ENCODE data around the gene IRGQ. TPM values are rescaled to one million over a fixed set of nuclear protein-coding genes. Genes with fewer than 3 reads are reported as not detected.
"Not testable (repeated sequence)": the region's sequence is repeated elsewhere in the genome, so short reads cannot be mapped to it uniquely, and the experiment has no call there.

Gene IRGQ
- total RNA-seq, 5 donors from 2014 or later (not counting 1 experiment from before 2014, with no cell fraction given): 17.5 to 30.2 (median 19.9) TPM

DNA sequence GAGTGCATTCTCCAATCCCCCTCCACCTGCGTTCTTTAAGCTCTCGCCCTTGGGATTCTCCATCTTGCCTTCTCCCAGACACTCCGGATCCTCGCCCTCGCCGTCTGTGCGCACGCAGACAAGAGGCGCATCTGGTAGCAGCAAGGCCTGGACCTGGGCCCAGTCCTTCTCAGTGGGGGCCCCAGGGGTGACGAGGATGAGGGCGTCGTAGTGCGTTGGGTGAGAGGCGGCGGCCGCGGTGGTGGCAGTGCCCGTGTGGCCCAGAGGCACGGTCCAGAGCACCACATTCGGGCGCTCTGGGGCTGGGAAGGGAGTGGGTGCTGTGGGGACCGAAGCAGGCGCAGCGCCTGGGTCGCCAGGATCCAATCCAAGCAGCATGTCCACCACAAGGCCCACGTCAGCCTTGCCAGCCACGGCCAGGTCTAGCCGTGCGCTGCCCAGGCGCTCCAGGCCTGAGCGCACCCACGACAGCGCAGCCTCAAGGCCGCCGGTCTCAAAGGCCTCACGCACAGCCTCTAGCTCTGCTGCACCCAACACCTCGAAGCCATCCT lies 3.1 kb downstream of the IRGQ start:
- over 99% methylated on average over 31 of the region's 37 CpGs for WGBS (ENCODE audit: insufficient coverage)
- H3K27me3 Mint-ChIP-seq: no peaks in the 10 kb centered on the region
- H3K36me3 ChIP-seq (ENCODE audit: control insufficient read depth in 2 of 2, extremely low read depth in 1 of 2, insufficient read depth in 1 of 2, low read length in 1 of 2): peaks cover 9 to 18% of the 10 kb centered on the region in 2 donors
- H3K27ac ChIP-seq (ENCODE audit: low read length): no peak overlapping the region
- peaks cover 18% of the 10 kb centered on the region for H3K36me3 Mint-ChIP-seq
- peak overlapping the region in 1 of 3 donors; percentile 64 for H3K4me3 Mint-ChIP-seq
- H3K4me1 ChIP-seq (ENCODE audit: control insufficient read depth in 1 of 2, extremely low read depth in 1 of 2, insufficient read depth in 2 of 2, low read length in 2 of 2): peaks cover 9 to 51% of the 10 kb centered on the region in 2 experiments
- H3K4me1 Mint-ChIP-seq: peaks cover 48% of the 10 kb centered on the region in 3 donors
- H3K4me3 ChIP-seq (ENCODE audit: control insufficient read depth in 1 of 2, extremely low read depth in 1 of 2, low read length in 1 of 2): no peak overlapping the region
- CTCF ChIA-PET: interaction anchor here (1.0 to 3.3 kb wide), 3 partner anchors 37 to 73 kb away, joined by 3 to 84 read pairs (median 16); no protein-coding TSS in a partner anchor
- no peaks in the 10 kb centered on the region for H3K9me3 Mint-ChIP-seq
- H3K9me3 ChIP-seq: no peaks in the 10 kb centered on the region
- POLR2A ChIA-PET: interaction anchor here in 1 of 2 donors (0.5 kb wide), 1 partner anchor 135 kb away, joined by 3 read pairs; no protein-coding TSS in a partner anchor
- ATAC-seq (replicated peaks in 1 of 4): no peak
- no peak for DNase-seq
- H3K27ac Mint-ChIP-seq: no peak overlapping the region
- H3K27me3 ChIP-seq (replicated peaks in 1 of 2; ENCODE audit: control insufficient read depth in 2 of 2, extremely low read depth in 1 of 2, insufficient read depth in 2 of 2, low read length in 1 of 2): no peaks in the 10 kb centered on the region

DNA sequence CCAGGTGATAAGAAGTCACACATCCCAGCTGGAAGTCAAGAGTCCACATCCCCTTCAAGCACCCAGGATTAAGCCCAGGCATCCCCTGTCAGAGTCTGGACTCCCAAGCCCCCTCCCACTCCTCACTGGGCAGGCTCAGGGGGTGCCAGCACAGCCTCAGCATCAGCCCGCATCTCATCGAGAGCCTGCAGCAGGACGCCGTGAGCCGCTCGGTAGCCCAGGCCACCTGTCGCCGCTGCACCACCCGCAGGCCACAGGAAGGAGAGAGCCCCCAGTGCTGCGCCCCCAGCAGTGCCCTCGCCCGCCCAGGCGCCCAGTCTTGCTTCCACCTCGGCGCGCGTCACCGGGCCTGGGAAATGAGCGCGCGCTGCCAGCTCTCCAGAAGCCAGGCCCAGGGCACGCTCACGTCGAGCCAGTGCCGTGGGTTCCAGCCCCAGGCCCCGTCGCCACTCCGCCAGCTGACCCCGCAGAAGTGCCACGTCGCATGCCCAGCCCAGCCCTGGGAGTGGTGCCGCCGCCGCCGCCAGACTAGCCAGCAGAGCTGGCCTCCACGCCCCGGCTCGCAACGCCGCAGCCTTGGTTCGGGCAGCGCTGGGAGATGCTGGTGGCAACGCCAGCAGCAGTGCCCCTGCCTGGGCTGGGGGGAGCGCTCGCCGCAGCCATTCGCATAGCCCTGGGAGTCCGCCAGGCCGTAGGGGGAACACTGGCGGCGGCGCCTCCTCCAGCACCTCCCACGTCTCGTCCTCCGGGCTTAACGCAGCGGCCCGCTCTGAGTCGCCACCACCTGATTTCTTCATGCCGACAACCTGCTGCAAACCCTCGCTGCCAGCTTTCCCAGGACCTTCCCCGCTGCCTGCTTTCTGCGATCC lies 3.8 kb downstream of the IRGQ start:
- ATAC-seq (replicated peaks in 1 of 4): no peak
- Histone ChIP-seq H3K27ac (ENCODE audit: low read length) (no peak overlapping the region), H3K4me3 (ENCODE audit: control insufficient read depth in 1 of 2, extremely low read depth in 1 of 2, low read length in 1 of 2) (no peak overlapping the region), H3K27me3 (replicated peaks in 1 of 2; ENCODE audit: control insufficient read depth in 2 of 2, extremely low read depth in 1 of 2, insufficient read depth in 2 of 2, low read length in 1 of 2) (no peaks in the 10 kb centered on the region), H3K36me3 (ENCODE audit: control insufficient read depth in 2 of 2, extremely low read depth in 1 of 2, insufficient read depth in 1 of 2, low read length in 1 of 2) (peaks cover 9 to 18% of the 10 kb centered on the region in 2 donors), H3K9me3 (no peaks in the 10 kb centered on the region), H3K4me1 (ENCODE audit: control insufficient read depth in 1 of 2, extremely low read depth in 1 of 2, insufficient read depth in 2 of 2, low read length in 2 of 2) (peaks cover 5 to 44% of the 10 kb centered on the region in 2 experiments)
- WGBS (ENCODE audit: insufficient coverage): 96% methylated on average over 63 of the region's 63 CpGs
- H3K36me3 Mint-ChIP-seq: peaks cover 18% of the 10 kb centered on the region
- peaks cover 40 to 41% (median 41%) of the 10 kb centered on the region in 3 donors for H3K4me1 Mint-ChIP-seq
- H3K27me3 Mint-ChIP-seq: no peaks in the 10 kb centered on the region
- no peak overlapping the region for H3K27ac Mint-ChIP-seq
- POLR2A ChIA-PET: no interaction called here
- H3K4me3 Mint-ChIP-seq: no peak overlapping the region
- no peak for DNase-seq
- CTCF ChIA-PET: interaction anchor here in 1 of 2 donors (3.3 kb wide), 1 partner anchor 37 kb away, joined by 16 read pairs; no protein-coding TSS in a partner anchor
- H3K9me3 Mint-ChIP-seq: no peaks in the 10 kb centered on the region

DNA sequence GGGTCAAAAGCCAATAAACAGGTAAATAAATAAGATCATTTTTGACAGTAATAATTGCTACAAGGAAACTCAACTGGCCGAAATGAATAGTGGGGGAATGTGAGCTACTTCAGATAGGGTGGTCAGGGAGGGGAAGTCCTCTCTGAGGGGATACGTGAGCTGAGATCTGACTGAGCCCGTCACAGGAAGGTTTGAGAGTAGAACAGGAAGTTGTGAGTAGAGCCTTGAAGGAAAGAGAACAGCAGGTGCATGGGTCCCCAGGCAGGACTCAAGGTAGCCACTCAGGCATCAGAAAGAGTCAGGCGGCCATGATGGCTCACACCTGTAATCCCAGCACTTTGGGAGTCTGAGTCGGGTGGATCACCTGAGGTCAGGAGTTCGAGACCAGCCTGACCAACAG lies 6.3 kb downstream of the IRGQ start:
- peaks cover 0 to 23% of the 10 kb centered on the region in 2 experiments for H3K4me1 ChIP-seq (ENCODE audit: control insufficient read depth in 1 of 2, extremely low read depth in 1 of 2, insufficient read depth in 2 of 2, low read length in 2 of 2)
- no peak overlapping the region for H3K4me3 ChIP-seq (ENCODE audit: control insufficient read depth in 1 of 2, extremely low read depth in 1 of 2, low read length in 1 of 2)
- POLR2A ChIA-PET: no interaction called here
- H3K9me3 ChIP-seq: no peaks in the 10 kb centered on the region
- H3K27me3 ChIP-seq (replicated peaks in 1 of 2; ENCODE audit: control insufficient read depth in 2 of 2, extremely low read depth in 1 of 2, insufficient read depth in 2 of 2, low read length in 1 of 2): no peaks in the 10 kb centered on the region
- ATAC-seq (replicated peaks in 1 of 4) (peak in 2 of 4 experiments; percentile 37 to 42), DNase-seq (no peak)
- no peak overlapping the region for H3K4me3 Mint-ChIP-seq
- no peaks in the 10 kb centered on the region for H3K9me3 Mint-ChIP-seq
- CTCF ChIA-PET: interaction anchor here (0.5 to 1.7 kb wide), 3 partner anchors 13 to 135 kb away, joined by 3 to 5 read pairs (median 3); no protein-coding TSS in a partner anchor
- H3K27ac Mint-ChIP-seq: peak overlapping the region; percentile 60 to 88
- H3K27me3 Mint-ChIP-seq: no peaks in the 10 kb centered on the region
- peaks cover 27% of the 10 kb centered on the region for H3K36me3 Mint-ChIP-seq
- WGBS (ENCODE audit: insufficient coverage): 41% methylated on average over 5 of the region's 6 CpGs
- peaks cover 9 to 18% of the 10 kb centered on the region in 2 donors for H3K36me3 ChIP-seq (ENCODE audit: control insufficient read depth in 2 of 2, extremely low read depth in 1 of 2, insufficient read depth in 1 of 2, low read length in 1 of 2)
- H3K4me1 Mint-ChIP-seq: peaks cover 21 to 29% (median 26%) of the 10 kb centered on the region in 3 donors
- no peak overlapping the region for H3K27ac ChIP-seq (ENCODE audit: low read length)

- peaks cover 27% of the 10 kb centered on the region for H3K36me3 Mint-ChIP-seq
- Histone ChIP-seq H3K4me3 (ENCODE audit: control insufficient read depth in 1 of 2, extremely low read depth in 1 of 2, low read length in 1 of 2) (no peak overlapping the region), H3K4me1 (ENCODE audit: control insufficient read depth in 1 of 2, extremely low read depth in 1 of 2, insufficient read depth in 2 of 2, low read length in 2 of 2) (peaks cover 0 to 19% of the 10 kb centered on the region in 2 experiments), H3K27ac (ENCODE audit: low read length) (no peak overlapping the region), H3K9me3 (no peaks in the 10 kb centered on the region), H3K27me3 (replicated peaks in 1 of 2; ENCODE audit: control insufficient read depth in 2 of 2, extremely low read depth in 1 of 2, insufficient read depth in 2 of 2, low read length in 1 of 2) (no peaks in the 10 kb centered on the region), H3K36me3 (ENCODE audit: control insufficient read depth in 2 of 2, extremely low read depth in 1 of 2, insufficient read depth in 1 of 2, low read length in 1 of 2) (peaks cover 9 to 18% of the 10 kb centered on the region in 2 donors)
- ChIA-PET CTCF (interaction anchor here in 1 of 2 donors (0.7 to 1.7 kb wide), 2 partner anchors 34 to 136 kb away, joined by 3 to 5 read pairs; no protein-coding TSS in a partner anchor), POLR2A (no interaction called here)
- H3K4me1 Mint-ChIP-seq: peaks cover 20 to 32% (median 28%) of the 10 kb centered on the region in 3 donors
- no peak for ATAC-seq (replicated peaks in 1 of 4)
- no peaks in the 10 kb centered on the region for H3K9me3 Mint-ChIP-seq
- no peak for DNase-seq
- WGBS (ENCODE audit: insufficient coverage): no CpG with 5 or more reads among the region's 5 CpGs
- peak overlapping the region in 1 of 2 donors; percentile 88 for H3K27ac Mint-ChIP-seq
- no peak overlapping the region for H3K4me3 Mint-ChIP-seq
- H3K27me3 Mint-ChIP-seq: no peaks in the 10 kb centered on the region
These were observed 6.7 kb downstream of the IRGQ start for GRCh38 chr19:43589277-43589676.

- H3K4me3 Mint-ChIP-seq; DNase-seq; H3K27ac ChIP-seq (ENCODE audit: low read length); H3K4me3 ChIP-seq (ENCODE audit: control insufficient read depth in 1 of 2, extremely low read depth in 1 of 2, low read length in 1 of 2); POLR2A ChIA-PET; H3K36me3 ChIP-seq (ENCODE audit: control insufficient read depth in 2 of 2, extremely low read depth in 1 of 2, insufficient read depth in 1 of 2, low read length in 1 of 2); H3K27me3 Mint-ChIP-seq; H3K9me3 Mint-ChIP-seq; H3K27me3 ChIP-seq (replicated peaks in 1 of 2; ENCODE audit: control insufficient read depth in 2 of 2, extremely low read depth in 1 of 2, insufficient read depth in 2 of 2, low read length in 1 of 2); ATAC-seq (replicated peaks in 1 of 4); H3K27ac Mint-ChIP-seq; H3K9me3 ChIP-seq: not testable (repeated sequence)
- Mint-ChIP-seq H3K4me1 (peaks cover 13 to 33% (median 19%) of the 10 kb centered on the region in 3 donors), H3K36me3 (peaks cover 16% of the 10 kb centered on the region)
- CTCF ChIA-PET: interaction anchor here in 1 of 2 donors (0.5 kb wide), 1 partner anchor 147 kb away, joined by 6 read pairs; no protein-coding TSS in a partner anchor
- H3K4me1 ChIP-seq (ENCODE audit: control insufficient read depth in 1 of 2, extremely low read depth in 1 of 2, insufficient read depth in 2 of 2, low read length in 2 of 2): peaks cover 0 to 14% of the 10 kb centered on the region in 2 experiments
- 100% methylated on average over 3 of the region's 3 CpGs for whole genome bisulfite sequencing (ENCODE audit: insufficient coverage)
These were observed 8.9 kb downstream of the IRGQ start for GRCh38 chr19:43587029-43587428.

GRCh38 chr19:43586346-43586745 lies 9.6 kb downstream of the IRGQ start:
- Histone ChIP-seq H3K27me3 (replicated peaks in 1 of 2; ENCODE audit: control insufficient read depth in 2 of 2, extremely low read depth in 1 of 2, insufficient read depth in 2 of 2, low read length in 1 of 2) (no peaks in the 10 kb centered on the region), H3K4me1 (ENCODE audit: control insufficient read depth in 1 of 2, extremely low read depth in 1 of 2, insufficient read depth in 2 of 2, low read length in 2 of 2) (peaks cover 0 to 16% of the 10 kb centered on the region in 2 experiments), H3K27ac (ENCODE audit: low read length) (no peak overlapping the region), H3K36me3 (ENCODE audit: control insufficient read depth in 2 of 2, extremely low read depth in 1 of 2, insufficient read depth in 1 of 2, low read length in 1 of 2) (no peaks in the 10 kb centered on the region), H3K4me3 (ENCODE audit: control insufficient read depth in 1 of 2, extremely low read depth in 1 of 2, low read length in 1 of 2) (no peak overlapping the region), H3K9me3 (no peaks in the 10 kb centered on the region)
- Mint-ChIP-seq H3K36me3 (peaks cover 16% of the 10 kb centered on the region), H3K27ac (no peak overlapping the region), H3K4me1 (peaks cover 13 to 37% (median 19%) of the 10 kb centered on the region in 3 donors), H3K27me3 (no peaks in the 10 kb centered on the region), H3K9me3 (no peaks in the 10 kb centered on the region), H3K4me3 (no peak overlapping the region)
- WGBS (ENCODE audit: insufficient coverage): 83% methylated on average over 1 of the region's 2 CpGs
- ChIA-PET POLR2A (no interaction called here), CTCF (no interaction called here)
- ATAC-seq (replicated peaks in 1 of 4) (no peak), DNase-seq (no peak)

Data from T-cell (primary cell).